ENCODE data around the gene TMED8.
"Not testable (repeated sequence)": the region's sequence is repeated elsewhere in the genome, so short reads cannot be mapped to it uniquely, and the experiment has no call there.

TMED8 gene

GRCh38 chr14:77324816-77325745 is 51.8 kb downstream of the TMED8 start:
- DNase-seq (no peak), ATAC-seq (replicated peaks) (no peak)
- Mint-ChIP-seq H3K27ac (no peak overlapping the region), H3K4me3 (no peak overlapping the region), H3K9me3 (no peaks in the 10 kb centered on the region), H3K4me1 (ENCODE audit: low read depth in 2 of 2) (peaks cover 8 to 12% of the 10 kb centered on the region in 2 donors), H3K27me3 (no peaks in the 10 kb centered on the region), H3K36me3 (ENCODE audit: insufficient read depth) (peaks cover 15% of the 10 kb centered on the region)

- Mint-ChIP-seq H3K27me3 (no peaks in the 10 kb centered on the region), H3K4me1 (ENCODE audit: low read depth in 2 of 2) (peaks cover 11 to 15% of the 10 kb centered on the region in 2 donors), H3K36me3 (ENCODE audit: insufficient read depth) (peaks cover 16% of the 10 kb centered on the region), H3K27ac (no peak overlapping the region), H3K9me3 (no peaks in the 10 kb centered on the region), H3K4me3 (no peak overlapping the region)
- DNase-seq (no peak), ATAC-seq (replicated peaks) (no peak)
Observed at GRCh38 chr14:77324289-77324688, 52.6 kb downstream of the TMED8 start.

GRCh38 chr14:77323571-77323970 is 53.3 kb downstream of the TMED8 start:
- ATAC-seq (replicated peaks) = no peak

GRCh38 chr14:77322951-77323350 is 53.9 kb downstream of the TMED8 start:
- H3K4me1 Mint-ChIP-seq (ENCODE audit: low read depth in 2 of 2) = peaks cover 11 to 15% of the 10 kb centered on the region in 2 donors
- H3K27ac Mint-ChIP-seq = no peak overlapping the region
- H3K36me3 Mint-ChIP-seq (ENCODE audit: insufficient read depth) = peaks cover 16% of the 10 kb centered on the region
- H3K9me3 Mint-ChIP-seq = no peaks in the 10 kb centered on the region
- peak overlapping the region in 1 of 2 donors; percentile 93 for H3K4me3 Mint-ChIP-seq
- no peaks in the 10 kb centered on the region for H3K27me3 Mint-ChIP-seq
- ATAC-seq (replicated peaks) (no peak), DNase-seq (no peak)

More at GRCh38 chr14:77323571-77323970, 53.3 kb downstream of the TMED8 start:
- no peak for DNase-seq
- H3K9me3 Mint-ChIP-seq = no peaks in the 10 kb centered on the region
- H3K27me3 Mint-ChIP-seq = no peaks in the 10 kb centered on the region
- no peak overlapping the region for H3K27ac Mint-ChIP-seq
- H3K36me3 Mint-ChIP-seq (ENCODE audit: insufficient read depth) = peaks cover 16% of the 10 kb centered on the region
- H3K4me3 Mint-ChIP-seq = no peak overlapping the region
- peaks cover 11 to 15% of the 10 kb centered on the region in 2 donors for H3K4me1 Mint-ChIP-seq (ENCODE audit: low read depth in 2 of 2)

GRCh38 chr14:77322250-77322902 is 54.5 kb downstream of the TMED8 start:
- peaks cover 11 to 15% of the 10 kb centered on the region in 2 donors for H3K4me1 Mint-ChIP-seq (ENCODE audit: low read depth in 2 of 2)
- no peaks in the 10 kb centered on the region for H3K27me3 Mint-ChIP-seq
- H3K27ac Mint-ChIP-seq = peak overlapping the region; percentile 93 to 97
- H3K36me3 Mint-ChIP-seq (ENCODE audit: insufficient read depth) = peaks cover 16% of the 10 kb centered on the region
- ATAC-seq (replicated peaks) (no peak), DNase-seq (no peak)
- H3K4me3 Mint-ChIP-seq = peak overlapping the region; percentile 88 to 93
- no peaks in the 10 kb centered on the region for H3K9me3 Mint-ChIP-seq

GRCh38 chr14:77320238-77320935 is 56.5 kb downstream of the TMED8 start, which contains the start of gene POMT2:
POMT2 (minus strand) TSS chr14:77320883; CDS start chr14:77320681, 202 bp downstream.
- Mint-ChIP-seq H3K4me1 (ENCODE audit: low read depth in 2 of 2) (peaks cover 11 to 13% of the 10 kb centered on the region in 2 donors), H3K36me3 (ENCODE audit: insufficient read depth) (peaks cover 16% of the 10 kb centered on the region), H3K9me3 (no peaks in the 10 kb centered on the region), H3K27ac (peak within 1 kb of the TSS; percentile 93 to 97), H3K4me3 (peak within 1 kb of the TSS; percentile 88 to 93), H3K27me3 (no peaks in the 10 kb centered on the region)
- DNase-seq (peak; percentile 91 to 93 (median 92)), ATAC-seq (replicated peaks) (peak; percentile 61)

GRCh38 chr14:77319422-77319821 is 57.5 kb downstream of the TMED8 start:
- Mint-ChIP-seq H3K27me3 (no peaks in the 10 kb centered on the region), H3K4me1 (ENCODE audit: low read depth in 2 of 2) (peaks cover 11 to 13% of the 10 kb centered on the region in 2 donors), H3K27ac (no peak overlapping the region), H3K9me3 (no peaks in the 10 kb centered on the region), H3K36me3 (ENCODE audit: insufficient read depth) (peaks cover 16% of the 10 kb centered on the region), H3K4me3 (peak overlapping the region in 1 of 2 donors; percentile 88)
- DNase-seq (no peak), ATAC-seq (replicated peaks) (no peak)

- ATAC-seq (replicated peaks); H3K27me3 Mint-ChIP-seq; H3K4me3 Mint-ChIP-seq; H3K9me3 Mint-ChIP-seq; H3K27ac Mint-ChIP-seq; DNase-seq: not testable (repeated sequence)
- peaks cover 11 to 13% of the 10 kb centered on the region in 2 donors for H3K4me1 Mint-ChIP-seq (ENCODE audit: low read depth in 2 of 2)
- H3K36me3 Mint-ChIP-seq (ENCODE audit: insufficient read depth) = peaks cover 16% of the 10 kb centered on the region
Observed at GRCh38 chr14:77318756-77319155, 58.1 kb downstream of the TMED8 start.

GRCh38 chr14:77318006-77318553 is 58.8 kb downstream of the TMED8 start:
- peaks cover 16% of the 10 kb centered on the region for H3K36me3 Mint-ChIP-seq (ENCODE audit: insufficient read depth)
- peaks cover 11 to 13% of the 10 kb centered on the region in 2 donors for H3K4me1 Mint-ChIP-seq (ENCODE audit: low read depth in 2 of 2)
- no peak overlapping the region for H3K27ac Mint-ChIP-seq
- ATAC-seq (replicated peaks) (no peak), DNase-seq (no peak)
- H3K27me3 Mint-ChIP-seq = no peaks in the 10 kb centered on the region
- no peaks in the 10 kb centered on the region for H3K9me3 Mint-ChIP-seq
- no peak overlapping the region for H3K4me3 Mint-ChIP-seq

- Mint-ChIP-seq H3K27ac (no peak overlapping the region), H3K9me3 (no peaks in the 10 kb centered on the region), H3K27me3 (no peaks in the 10 kb centered on the region), H3K4me3 (no peak overlapping the region), H3K36me3 (ENCODE audit: insufficient read depth) (peaks cover 16% of the 10 kb centered on the region), H3K4me1 (ENCODE audit: low read depth in 2 of 2) (peaks cover 7% of the 10 kb centered on the region in 2 donors)
- DNase-seq (no peak), ATAC-seq (replicated peaks) (no peak)
Observed at GRCh38 chr14:77316872-77317301, 60.0 kb downstream of the TMED8 start.

- no peak for DNase-seq
- Mint-ChIP-seq H3K27ac (no peak overlapping the region), H3K4me3 (no peak overlapping the region), H3K4me1 (ENCODE audit: low read depth in 2 of 2) (peaks cover 4 to 5% of the 10 kb centered on the region in 2 donors), H3K27me3 (no peaks in the 10 kb centered on the region), H3K36me3 (ENCODE audit: insufficient read depth) (peaks cover 9% of the 10 kb centered on the region), H3K9me3 (no peaks in the 10 kb centered on the region)
- ATAC-seq (replicated peaks) = no peak
Observed at GRCh38 chr14:77316195-77316505, 60.7 kb downstream of the TMED8 start.

- no peaks in the 10 kb centered on the region for H3K27me3 Mint-ChIP-seq
- no peak for ATAC-seq (replicated peaks)
- H3K36me3 Mint-ChIP-seq (ENCODE audit: insufficient read depth) = no peaks in the 10 kb centered on the region
- H3K27ac Mint-ChIP-seq = no peak overlapping the region
- H3K4me3 Mint-ChIP-seq = no peak overlapping the region
- H3K9me3 Mint-ChIP-seq = no peaks in the 10 kb centered on the region
- peaks cover 0 to under 1% of the 10 kb centered on the region in 2 donors for H3K4me1 Mint-ChIP-seq (ENCODE audit: low read depth in 2 of 2)
- DNase-seq = no peak
Observed at GRCh38 chr14:77314539-77315457, 62.1 kb downstream of the TMED8 start.

Measured in effector memory CD8-positive, alpha-beta T cell (primary cell).